OCI-LY1 (cell line): Measurements from ENCODE around the gene GRIK2.

Source experiments
- CTCF ChIP-seq: fragments of 200-600 bp; sonication (generic), shearing (Covaris generic); IDR thresholded peaks from 2 replicates; pipeline ENCODE4 v1.5.1; 2017; ENCODE audit warnings: mild to moderate bottlenecking, antibody characterized with exemption, low read length, moderate library complexity, mixed read lengths
- EZH2 ChIP-seq: fragments of 200-600 bp; sonication (generic), shearing (Covaris generic); IDR thresholded peaks from 2 replicates; pipeline ENCODE4 v1.8.0; 2017; ENCODE audit warnings: borderline replicate concordance, mixed run types, mild to moderate bottlenecking, antibody characterized with exemption, low read length, moderate library complexity, mixed read lengths

GRCh38 chr6:102015431-102015830 is 621.9 kb downstream of the GRIK2 start:
- no peak for TF ChIP-seq EZH2
- no peak for TF ChIP-seq CTCF
